GM12875 (cell line): ENCODE data around the gene SUCLG2.

Source experiments
- H3K4me3 ChIP-seq: one replicate; pipeline ENCODE4 v1.5.1; 2011; ENCODE audit warnings: low read depth, low read length, control low read depth
- CTCF ChIP-seq: IDR thresholded peaks from 2 replicates; pipeline ENCODE4 v1.5.1; 2011; ENCODE audit warnings: low read depth, mild to moderate bottlenecking, control low read depth, inconsistent platforms, low read length, moderate library complexity, borderline replicate concordance; ENCODE audit not compliant: insufficient read depth

SUCLG2 gene

GRCh38 chr3:67602816-67603215 is 51.6 kb downstream of the SUCLG2 start:
- no peak for TF ChIP-seq CTCF
- H3K4me3 ChIP-seq: no peak overlapping the region

- no peak for TF ChIP-seq CTCF
- no peak overlapping the region for H3K4me3 ChIP-seq
These were observed 52.3 kb downstream of the SUCLG2 start for GRCh38 chr3:67601919-67602608.

GRCh38 chr3:67601385-67601784 is 53.0 kb downstream of the SUCLG2 start:
- H3K4me3 ChIP-seq: no peak overlapping the region
- no peak for TF ChIP-seq CTCF

GRCh38 chr3:67599821-67600220 is 54.6 kb downstream of the SUCLG2 start:
- no peak overlapping the region for H3K4me3 ChIP-seq
- no peak for TF ChIP-seq CTCF

- H3K4me3 ChIP-seq: no peak overlapping the region
- TF ChIP-seq CTCF: no peak
These were observed 55.4 kb downstream of the SUCLG2 start for GRCh38 chr3:67598814-67599556.

- TF ChIP-seq CTCF: no peak
- no peak overlapping the region for H3K4me3 ChIP-seq
These were observed 59.0 kb downstream of the SUCLG2 start for GRCh38 chr3:67595424-67595823.

- no peak overlapping the region for H3K4me3 ChIP-seq
- 0 out of 2 replicates have a peak, but pooled peaks have one; percentile 4 for TF ChIP-seq CTCF
These were observed 60.6 kb downstream of the SUCLG2 start for GRCh38 chr3:67593761-67594234.
